ENCODE data around the gene KIRREL3. TPM values are rescaled to one million over a fixed set of nuclear protein-coding genes. Genes with fewer than 3 reads are reported as not detected.

Gene KIRREL3
- total RNA-seq, 1 donor from 2014 or later: 0.26 TPM

- Mint-ChIP-seq H3K27me3 (peaks cover 14% of the 10 kb centered on the region), H3K4me3 (ENCODE audit: low read depth) (no peak overlapping the region), H3K4me1 (ENCODE audit: low read depth) (peaks cover 10% of the 10 kb centered on the region), H3K27ac (no peak overlapping the region), H3K9me3 (ENCODE audit: low read depth) (no peaks in the 10 kb centered on the region), H3K36me3 (ENCODE audit: insufficient read depth) (no peaks in the 10 kb centered on the region)
- TF ChIP-seq, protein P1, sequence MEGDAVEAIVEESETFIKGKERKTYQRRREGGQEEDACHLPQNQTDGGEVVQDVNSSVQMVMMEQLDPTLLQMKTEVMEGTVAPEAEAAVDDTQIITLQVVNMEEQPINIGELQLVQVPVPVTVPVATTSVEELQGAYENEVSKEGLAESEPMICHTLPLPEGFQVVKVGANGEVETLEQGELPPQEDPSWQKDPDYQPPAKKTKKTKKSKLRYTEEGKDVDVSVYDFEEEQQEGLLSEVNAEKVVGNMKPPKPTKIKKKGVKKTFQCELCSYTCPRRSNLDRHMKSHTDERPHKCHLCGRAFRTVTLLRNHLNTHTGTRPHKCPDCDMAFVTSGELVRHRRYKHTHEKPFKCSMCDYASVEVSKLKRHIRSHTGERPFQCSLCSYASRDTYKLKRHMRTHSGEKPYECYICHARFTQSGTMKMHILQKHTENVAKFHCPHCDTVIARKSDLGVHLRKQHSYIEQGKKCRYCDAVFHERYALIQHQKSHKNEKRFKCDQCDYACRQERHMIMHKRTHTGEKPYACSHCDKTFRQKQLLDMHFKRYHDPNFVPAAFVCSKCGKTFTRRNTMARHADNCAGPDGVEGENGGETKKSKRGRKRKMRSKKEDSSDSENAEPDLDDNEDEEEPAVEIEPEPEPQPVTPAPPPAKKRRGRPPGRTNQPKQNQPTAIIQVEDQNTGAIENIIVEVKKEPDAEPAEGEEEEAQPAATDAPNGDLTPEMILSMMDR (IDR thresholded peaks at IDR 0.05; ENCODE audit: unreplicated experiment): no peak
- DNase-seq (ENCODE audit: low spot score, unreplicated experiment): no peak
Measured at GRCh38 chr11:126419801-126420697, 580.5 kb downstream of the KIRREL3 start.

- TF ChIP-seq, protein P1 (IDR thresholded peaks at IDR 0.05; ENCODE audit: unreplicated experiment): no peak
- H3K36me3 Mint-ChIP-seq (ENCODE audit: insufficient read depth): no peaks in the 10 kb centered on the region
- H3K27me3 Mint-ChIP-seq: peaks cover 9% of the 10 kb centered on the region
Measured at GRCh38 chr11:126418887-126419286, 581.7 kb downstream of the KIRREL3 start.

DNA sequence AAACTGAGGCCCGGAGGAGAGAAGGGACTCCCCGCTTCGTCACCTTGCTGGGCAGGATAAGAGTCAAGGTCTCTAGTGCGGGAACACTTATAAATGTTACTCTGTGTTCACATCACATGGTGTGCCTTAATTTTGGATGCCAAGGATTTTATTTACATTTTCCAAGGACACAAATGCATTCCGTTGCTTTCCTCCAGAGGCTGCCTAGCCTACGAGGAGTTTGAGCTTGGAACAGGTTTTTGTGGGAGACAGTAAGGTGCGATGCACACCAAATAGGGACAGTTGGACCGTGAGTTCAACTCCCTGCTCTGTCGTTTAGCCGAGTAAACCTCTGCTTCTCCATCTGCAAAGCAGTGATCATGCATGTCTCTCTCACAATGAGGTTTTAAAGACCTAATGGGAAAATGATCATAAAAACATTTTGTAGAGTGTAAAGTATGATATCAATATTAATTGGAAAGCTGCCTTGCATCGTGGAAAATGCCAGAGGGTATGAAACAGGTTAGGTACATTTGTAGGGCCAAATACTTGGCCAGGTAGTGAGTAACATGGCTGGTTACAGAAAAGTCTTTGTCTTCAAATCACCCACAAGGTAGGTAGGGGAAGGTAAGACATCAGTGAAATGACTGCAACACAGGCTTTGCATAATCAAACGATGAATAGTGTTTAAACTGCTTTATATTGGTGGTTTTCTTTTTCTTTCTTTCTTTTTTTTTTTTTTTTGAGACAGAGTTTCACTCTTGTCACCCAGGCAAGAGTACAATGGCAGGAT, 583.3 kb downstream of the KIRREL3 start:
- Mint-ChIP-seq H3K9me3 (ENCODE audit: low read depth) (no peaks in the 10 kb centered on the region), H3K36me3 (ENCODE audit: insufficient read depth) (no peaks in the 10 kb centered on the region), H3K4me1 (ENCODE audit: low read depth) (peaks cover 10% of the 10 kb centered on the region), H3K27ac (no peak overlapping the region), H3K27me3 (peaks cover 9% of the 10 kb centered on the region), H3K4me3 (ENCODE audit: low read depth) (no peak overlapping the region)
- TF ChIP-seq, protein P1 (IDR thresholded peaks at IDR 0.05; ENCODE audit: unreplicated experiment): no peak
- no peak for DNase-seq (ENCODE audit: low spot score, unreplicated experiment)

More at GRCh38 chr11:126418887-126419286, 581.7 kb downstream of the KIRREL3 start:
- H3K27ac Mint-ChIP-seq: no peak overlapping the region
- H3K4me1 Mint-ChIP-seq (ENCODE audit: low read depth): peaks cover 10% of the 10 kb centered on the region
- DNase-seq (ENCODE audit: low spot score, unreplicated experiment): no peak
- no peaks in the 10 kb centered on the region for H3K9me3 Mint-ChIP-seq (ENCODE audit: low read depth)
- no peak overlapping the region for H3K4me3 Mint-ChIP-seq (ENCODE audit: low read depth)

- no peaks in the 10 kb centered on the region for H3K9me3 Mint-ChIP-seq (ENCODE audit: low read depth)
- no peak overlapping the region for H3K4me3 Mint-ChIP-seq (ENCODE audit: low read depth)
- peaks cover 9% of the 10 kb centered on the region for H3K27me3 Mint-ChIP-seq
- peaks cover 2% of the 10 kb centered on the region for H3K36me3 Mint-ChIP-seq (ENCODE audit: insufficient read depth)
- peaks cover 10% of the 10 kb centered on the region for H3K4me1 Mint-ChIP-seq (ENCODE audit: low read depth)
- peak; percentile 37 for DNase-seq (ENCODE audit: low spot score, unreplicated experiment)
- H3K27ac Mint-ChIP-seq: no peak overlapping the region
- TF ChIP-seq, protein P1 (IDR thresholded peaks at IDR 0.05; ENCODE audit: unreplicated experiment): no peak
Measured at GRCh38 chr11:126416542-126417090, 584.0 kb downstream of the KIRREL3 start.

All from progenitor cell of endocrine pancreas (in vitro differentiated cells).